AG04449 (cell line): ENCODE data around the gene KIAA1958.
"Not testable (repeated sequence)": the region's sequence is repeated elsewhere in the genome, so short reads cannot be mapped to it uniquely, and the experiment has no call there.

Experiments
- CTCF ChIA-PET: fragments of 350-600 bp; formaldehyde crosslinking; extraction: SDS; loops from one replicate; lab custom pipeline; 2021; ENCODE audit warnings: antibody characterized with exemption; lab: Yijun Ruan, JAX
- POLR2A ChIA-PET: fragments of 400-600, 350-600 bp; formaldehyde crosslinking; extraction: SDS; loops from one replicate; lab custom pipeline; 2020; ENCODE audit warnings: antibody characterized with exemption, inconsistent platforms; lab: Yijun Ruan, JAX
- DNase-seq: peaks from one replicate; pipeline ENCODE4 v3.0.0-alpha.2; 2010; ENCODE audit warnings: low read depth, low spot score
- H3K4me3 ChIP-seq: 2 replicates; pipeline ENCODE4 v1.5.1; 2011; ENCODE audit warnings: low read depth, mild to moderate bottlenecking, control low read depth, low read length
- CTCF ChIP-seq: IDR thresholded peaks from one replicate; pipeline ENCODE4 v1.5.1; 2011; ENCODE audit warnings: mild to moderate bottlenecking, moderate library complexity, low read length, control low read depth, inconsistent platforms; ENCODE audit not compliant: insufficient read depth; ENCODE audit errors: missing control alignments

KIAA1958 gene

GRCh38 chr9:112581469-112582176 is 95.0 kb downstream of the KIAA1958 start:
- DNase-seq: no peak
- TF ChIP-seq CTCF: no peak
- CTCF ChIA-PET: no interaction called here
- H3K4me3 ChIP-seq: no peak overlapping the region
- POLR2A ChIA-PET: no interaction called here

DNA sequence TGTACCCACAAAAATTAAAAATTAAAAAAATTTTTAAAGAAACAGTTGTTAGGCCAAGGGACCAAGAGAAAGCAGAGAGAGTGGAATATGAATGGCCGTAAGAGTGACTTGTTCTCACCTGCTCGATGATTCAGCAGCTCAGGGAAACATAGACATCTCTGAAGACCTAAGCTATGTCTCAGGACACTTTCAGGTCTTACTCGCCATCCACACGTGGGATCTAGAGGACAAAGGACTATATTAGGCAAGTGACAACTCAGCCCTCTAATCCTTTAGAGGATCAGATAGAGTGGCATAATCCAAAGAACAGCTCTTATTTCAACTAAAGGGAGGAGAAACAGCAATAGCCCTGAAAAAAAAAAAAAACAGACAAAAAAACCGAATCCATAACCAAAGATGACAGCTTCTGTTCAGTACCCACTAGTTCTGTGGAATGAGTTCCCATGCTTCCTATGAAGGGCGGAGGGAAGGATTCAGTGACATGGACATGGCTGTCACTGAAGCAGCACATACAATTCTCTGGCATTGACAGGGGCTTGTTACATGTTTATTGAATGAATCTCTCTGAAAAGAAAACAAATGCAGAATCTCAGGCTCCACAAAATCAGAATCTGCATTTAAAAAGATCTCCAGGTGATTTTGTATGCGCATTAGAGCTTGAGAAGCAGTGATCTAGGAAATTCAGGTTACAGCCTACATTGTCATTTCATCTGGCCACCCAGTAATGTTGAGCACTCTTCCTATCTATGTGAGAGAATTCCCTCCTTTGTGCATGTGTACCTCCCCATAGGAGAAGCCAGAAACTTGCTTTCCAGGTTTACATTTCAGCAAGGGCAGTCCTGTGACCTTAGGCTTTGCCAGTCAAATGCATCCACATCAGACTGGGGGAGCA is 96.0 kb downstream of the KIAA1958 start:
- POLR2A ChIA-PET: no interaction called here
- CTCF ChIA-PET: no interaction called here
- no peak for TF ChIP-seq CTCF
- no peak for DNase-seq
- H3K4me3 ChIP-seq: no peak overlapping the region

GRCh38 chr9:112586599-112587155 is 100.0 kb downstream of the KIAA1958 start:
- CTCF ChIA-PET: interaction anchor here (1.6 kb wide), 1 partner anchor 13 kb away, joined by 4 read pairs; no protein-coding TSS in a partner anchor
- POLR2A ChIA-PET: no interaction called here
- no peak for DNase-seq
- TF ChIP-seq CTCF: no peak
- H3K4me3 ChIP-seq: no peak overlapping the region

- DNase-seq, POLR2A ChIA-PET, H3K4me3 ChIP-seq, CTCF ChIA-PET: not testable (repeated sequence)
Observed at GRCh38 chr9:112591875-112592274, 105.2 kb downstream of the KIAA1958 start.

- DNase-seq: no peak
- no peak overlapping the region for H3K4me3 ChIP-seq
- POLR2A ChIA-PET: no interaction called here
- no peak for TF ChIP-seq CTCF
- CTCF ChIA-PET: interaction anchor here (1.1 to 1.4 kb wide), 2 partner anchors 9 to 19 kb away, joined by 3 read pairs; no protein-coding TSS in a partner anchor
Observed at GRCh38 chr9:112599732-112600131, 113.1 kb downstream of the KIAA1958 start.

- no peak for DNase-seq
- H3K4me3 ChIP-seq: no peak overlapping the region
- ChIA-PET POLR2A (no interaction called here), CTCF (interaction anchor here (0.6 to 1.8 kb wide), 3 partner anchors 9 to 19 kb away, joined by 3 to 5 read pairs (median 4); no protein-coding TSS in a partner anchor)
- TF ChIP-seq CTCF: no peak
Observed at GRCh38 chr9:112601636-112602035, 115.0 kb downstream of the KIAA1958 start.
